ENCODE results near the gene SLN.
"Not testable (repeated sequence)": the region's sequence is repeated elsewhere in the genome, so short reads cannot be mapped to it uniquely, and the experiment has no call there.

Gene SLN

GRCh38 chr11:107711861-107712755 is at the start of gene SLN:
SLN (minus strand) TSS chr11:107712056.
- DNase-seq = no peak

GRCh38 chr11:107758719-107759355 is 47.0 kb upstream of the SLN start:
- DNase-seq = not testable (repeated sequence)

- DNase-seq = no peak
Observed at GRCh38 chr11:107757661-107758060, 45.8 kb upstream of the SLN start.

GRCh38 chr11:107756553-107756952 is 44.7 kb upstream of the SLN start:
- DNase-seq = peak in 6 of 58 donors; percentile 4 to 29 (median 24)

GRCh38 chr11:107752949-107753822 is 41.3 kb upstream of the SLN start:
- DNase-seq = no peak

DNA sequence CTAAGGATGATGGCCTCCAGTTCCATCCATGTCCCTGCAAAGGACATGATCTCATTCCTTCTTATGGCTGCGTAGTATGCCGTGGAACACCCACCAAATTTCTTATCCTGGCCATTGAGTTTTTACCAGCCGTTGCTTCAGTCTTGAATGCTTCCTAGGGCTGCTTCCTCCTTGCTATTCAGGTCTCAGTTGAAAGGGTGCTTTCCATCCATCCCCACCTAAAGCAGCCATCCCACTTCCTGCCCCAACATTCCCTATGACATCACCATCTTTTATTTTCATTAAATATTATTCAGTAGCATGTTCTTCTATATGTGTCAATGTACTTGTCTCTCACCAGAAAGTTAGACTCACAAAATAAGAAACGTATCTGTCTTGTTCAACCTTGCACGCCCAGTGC is 40.7 kb upstream of the SLN start:
- DNase-seq = no peak

DNA sequence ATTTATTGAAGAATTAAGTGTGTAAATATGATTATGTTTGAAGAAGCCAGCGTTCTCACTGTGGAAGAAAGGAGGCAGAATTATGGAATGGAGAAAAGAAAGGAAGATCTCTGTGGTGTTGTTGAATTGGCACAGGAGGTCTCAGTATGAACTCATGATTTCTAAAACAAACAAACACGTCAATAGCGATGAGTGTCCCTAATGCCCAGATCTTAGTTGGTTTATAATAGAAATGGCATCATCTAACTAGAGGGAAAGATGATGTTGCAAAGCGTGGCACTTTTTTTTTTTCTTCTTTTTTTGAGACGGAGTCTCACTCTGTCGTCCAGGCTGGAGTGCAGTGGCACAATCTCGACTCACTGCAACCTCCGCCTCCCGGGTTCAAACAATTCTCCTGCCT is 39.2 kb upstream of the SLN start:
- no peak for DNase-seq

DNA sequence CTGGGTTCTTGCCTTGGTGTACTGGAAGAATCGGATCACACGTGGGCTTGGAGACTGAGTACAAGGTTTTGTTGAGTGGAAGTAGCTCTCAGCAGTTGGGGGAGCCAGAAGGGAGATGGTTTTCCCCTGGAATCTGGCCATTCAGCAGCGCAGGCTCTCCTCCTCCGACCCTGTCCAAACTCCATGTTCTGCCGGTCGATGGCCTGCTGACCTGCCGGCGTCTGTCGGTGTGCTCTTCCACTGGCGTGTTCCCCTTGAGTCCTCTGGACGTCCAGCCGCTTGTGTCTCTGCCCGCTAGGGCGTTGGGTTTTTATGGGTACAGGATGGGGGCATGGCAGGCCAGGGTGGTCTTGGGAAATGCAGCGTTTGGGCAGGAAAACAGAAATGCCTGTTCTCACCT is 38.5 kb upstream of the SLN start:
- DNase-seq = no peak

DNA sequence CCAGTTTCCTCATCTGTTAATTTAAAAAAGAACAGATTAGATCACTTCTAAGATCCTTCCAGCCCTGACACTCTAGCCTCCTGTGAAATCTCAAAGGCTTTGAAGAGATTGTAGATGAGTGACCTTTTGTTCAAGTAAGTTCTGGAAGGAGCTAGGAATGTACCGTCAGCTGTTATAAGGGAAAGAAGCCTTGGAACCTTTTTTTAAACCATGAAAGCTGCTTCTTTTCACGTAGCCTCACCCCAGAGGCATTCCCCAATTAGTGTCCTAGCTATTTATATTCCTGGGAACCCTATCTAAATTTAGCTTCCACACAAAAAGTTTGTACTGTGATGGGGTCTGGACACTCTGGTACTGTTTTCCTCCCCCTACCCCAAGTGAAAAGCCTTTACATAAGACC is 35.8 kb upstream of the SLN start:
- no peak for DNase-seq

- DNase-seq = no peak
Observed at GRCh38 chr11:107744736-107745135, 32.9 kb upstream of the SLN start.

GRCh38 chr11:107743191-107743590 is 31.3 kb upstream of the SLN start:
- no peak for DNase-seq

DNA sequence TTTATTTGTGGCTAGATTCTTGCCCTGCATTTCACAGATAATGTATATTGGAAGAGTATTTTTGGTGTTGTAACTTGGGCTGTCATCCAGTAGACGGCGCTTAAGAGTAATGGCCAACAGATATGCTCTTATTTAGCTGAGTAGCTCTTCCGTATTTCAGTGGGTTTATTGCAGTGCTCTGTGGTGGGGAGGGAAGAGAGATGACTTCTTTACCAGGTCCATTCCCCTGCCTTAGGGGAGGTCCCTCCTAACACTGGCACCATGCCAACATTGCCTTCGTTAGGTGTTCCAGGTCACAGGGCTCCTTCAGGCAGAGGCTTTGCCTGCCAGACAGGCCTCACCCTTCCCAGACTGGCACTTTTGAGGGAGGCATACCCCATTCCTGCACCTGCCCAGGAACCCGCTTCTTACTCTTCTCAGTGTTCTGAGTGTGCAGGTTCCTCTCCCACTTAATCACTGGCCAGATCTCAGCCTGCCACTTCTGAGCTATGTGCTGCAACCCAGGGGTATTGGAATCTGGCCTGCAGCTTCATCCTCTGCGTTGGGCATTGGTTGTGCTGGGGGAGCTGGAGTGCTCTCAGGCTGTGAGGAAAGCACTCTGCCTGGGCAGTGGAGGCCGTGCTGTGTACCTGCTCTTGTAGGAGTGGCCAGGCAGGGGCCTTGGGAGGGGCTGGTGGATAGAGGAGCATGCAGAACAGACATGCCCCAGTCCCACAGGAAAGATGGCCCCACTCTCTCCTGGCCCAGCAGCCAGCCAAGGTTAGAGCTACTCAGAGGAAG is 29.4 kb upstream of the SLN start:
- no peak for DNase-seq

DNA sequence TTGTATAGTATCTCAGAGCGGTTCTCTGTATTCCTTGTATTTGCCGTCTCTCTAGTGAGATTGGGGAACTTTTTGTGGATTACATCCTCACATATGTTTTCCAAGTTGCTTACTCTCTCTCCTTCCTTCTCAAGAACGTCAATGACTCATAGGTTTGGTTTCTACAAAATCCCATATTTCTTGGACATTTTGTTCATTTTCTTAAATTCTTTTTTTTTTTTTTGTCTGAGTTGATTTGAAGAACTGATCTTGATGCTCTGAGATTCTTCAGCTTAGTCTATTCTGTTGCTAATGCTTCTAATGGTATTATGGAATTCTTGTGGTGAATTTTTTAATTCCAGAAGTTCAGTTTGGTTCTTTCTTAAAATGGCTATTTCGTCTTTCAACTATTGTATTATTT is 28.4 kb upstream of the SLN start:
- DNase-seq = no peak

GRCh38 chr11:107736546-107736945 is 24.7 kb upstream of the SLN start:
- DNase-seq = no peak

- no peak for DNase-seq
Observed at GRCh38 chr11:107733518-107733917, 21.7 kb upstream of the SLN start.

- no peak for DNase-seq
Observed at GRCh38 chr11:107732689-107733051, 20.8 kb upstream of the SLN start.

GRCh38 chr11:107731941-107732688 is 20.3 kb upstream of the SLN start:
- no peak for DNase-seq

- DNase-seq = no peak
Observed at GRCh38 chr11:107722662-107723061, 10.8 kb upstream of the SLN start.

DNA sequence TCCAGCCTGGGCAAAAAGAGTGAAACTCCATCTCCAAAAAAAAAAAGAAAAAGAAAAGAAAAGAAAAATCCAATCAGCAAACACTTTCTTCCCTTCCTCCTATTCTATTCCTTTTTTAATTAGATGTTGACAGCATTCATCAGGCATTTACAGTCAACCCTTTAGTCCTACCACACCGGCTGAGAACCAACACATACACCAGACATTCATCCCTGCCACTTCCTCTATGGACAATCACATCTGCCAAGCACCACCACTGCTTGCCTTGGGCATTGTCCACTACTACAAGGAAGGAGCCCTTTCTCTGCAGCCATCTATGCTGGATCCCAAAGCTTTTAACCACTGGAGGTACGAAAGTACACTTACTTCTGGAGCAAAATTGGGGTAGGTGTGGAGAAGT is 9.4 kb upstream of the SLN start:
- no peak for DNase-seq

GRCh38 chr11:107720303-107720774 is 8.5 kb upstream of the SLN start:
- DNase-seq = no peak

Data from anterior cingulate cortex (tissue), 58 donors.